HepG2 (cell line): ENCODE results near the gene ZNF771. TPM values are rescaled to one million over a fixed set of nuclear protein-coding genes. Genes with fewer than 3 reads are reported as not detected.

Experiments used
- ATAC-seq: fragments of 200-7000 bp; cut with Tn5 transposase; 3 replicates; pipeline ENCODE4 v1.9.1; 2020; ENCODE audit warnings: mild to moderate bottlenecking, moderate library complexity
- BruUV-seq: library from RNA; stranded (reverse); fragments of 400-500 nt; replicated peaks from 2 replicates; lab custom pipeline; 2021; lab: Mats Ljungman, UMichigan
- CTCF ChIA-PET: fragments of 300-600 bp; formaldehyde crosslinking; extraction: SDS; loops from one replicate; lab custom pipeline; 2021; ENCODE audit warnings: low total read pairs, inconsistent platforms, low intra/inter-chr PET ratio; lab: Yijun Ruan, JAX
- POLR2A ChIA-PET: fragments of 350-600 bp; sonication (Branson Sonifier 250); formaldehyde crosslinking; loops from one replicate; lab custom pipeline; 2020; ENCODE audit warnings: antibody characterized with exemption, inconsistent platforms; lab: Yijun Ruan, JAX
- DNase-seq: peaks from one replicate; pipeline ENCODE4 v3.0.0-alpha.2; 2015; ENCODE audit warnings: low spot score
- FAIRE-seq: peaks from 3 replicates; lab custom pipeline; 2011; peaks lifted over from hg19 to GRCh38; lab: Jason Lieb, UNC
- H2AFZ ChIP-seq: one replicate; pipeline ENCODE4 v1.6.1; 2011; ENCODE audit warnings: low read length, inconsistent platforms
- H3K27ac ChIP-seq: fragments of 300-600 bp; 3 replicates; pipeline ENCODE4 v1.8.0; 2011; ENCODE audit warnings: mixed run types, mild to moderate bottlenecking, mixed read lengths, low read length, inconsistent platforms; ENCODE audit not compliant: insufficient read depth; ENCODE audit errors: extremely low read length
- H3K27me3 ChIP-seq, 2 experiments: fragments of 200-600 bp in 1 of 2; 2 replicates in 1 of 2; 3 replicates in 1 of 2; pipeline versions ENCODE4 v1.6.0 to v1.8.0; 2011; ENCODE audit warnings: low read length in 2 of 2, mild to moderate bottlenecking in 2 of 2, moderate library complexity in 2 of 2, inconsistent platforms in 1 of 2; ENCODE audit not compliant: insufficient read depth in 2 of 2, control insufficient read depth in 1 of 2
- H3K36me3 ChIP-seq, 2 experiments: fragments of 200-600 bp in 1 of 2; replicated peaks in 1 of 2; 2 replicates in 1 of 2; 3 replicates in 1 of 2; pipeline versions ENCODE4 v1.5.1 to v1.8.0; 2011; ENCODE audit warnings: low read length in 2 of 2, inconsistent platforms in 1 of 2; ENCODE audit not compliant: insufficient read depth in 2 of 2, control insufficient read depth in 1 of 2
- H3K4me1 ChIP-seq: 2 replicates; pipeline ENCODE4 v1.5.1; 2012; ENCODE audit warnings: low read length, inconsistent platforms; ENCODE audit not compliant: insufficient read depth
- H3K4me2 ChIP-seq: 2 replicates; pipeline ENCODE4 v1.6.0; 2011; ENCODE audit warnings: low read depth, low read length, inconsistent platforms
- H3K4me3 ChIP-seq, 3 experiments: fragments of 200-600 bp in 1 of 3; sonication (generic), shearing (Covaris generic) in 1 of 3; replicated peaks in 1 of 3; 2 replicates each; pipeline ENCODE4 v1.5.1; 2011 to 2016; ENCODE audit warnings: low read length in 3 of 3, inconsistent platforms in 2 of 3, low read depth in 2 of 3, mild to moderate bottlenecking in 2 of 3, control low read depth in 1 of 3, mixed read lengths in 1 of 3; ENCODE audit not compliant: insufficient read depth in 1 of 3
- H3K79me2 ChIP-seq: one replicate; pipeline ENCODE4 v1.6.1; 2011; ENCODE audit warnings: low read length, inconsistent platforms; ENCODE audit not compliant: insufficient read depth
- H3K9ac ChIP-seq: 2 replicates; pipeline ENCODE4 v1.6.0; 2011; ENCODE audit warnings: mild to moderate bottlenecking, low read depth, low read length, inconsistent platforms; ENCODE audit not compliant: insufficient read depth
- H3K9me3 ChIP-seq: 2 replicates; pipeline ENCODE4 v1.5.1; 2012; ENCODE audit warnings: mild to moderate bottlenecking, low read length
- H4K20me1 ChIP-seq: 2 replicates; pipeline ENCODE4 v1.6.0; 2011; ENCODE audit warnings: inconsistent platforms, mild to moderate bottlenecking, low read length, moderate library complexity; ENCODE audit not compliant: insufficient read depth
- ATF5 ChIP-seq: sonication (generic); formaldehyde crosslinking; IDR thresholded peaks from 2 replicates; pipeline ENCODE4 v1.4.0; 2020; ENCODE audit warnings: mild to moderate bottlenecking, low read depth, missing genetic modification reagents
- NRL ChIP-seq: sonication (generic); formaldehyde crosslinking; IDR thresholded peaks from 2 replicates; pipeline ENCODE4 v1.5.0; 2020; ENCODE audit warnings: missing genetic modification reagents, mild to moderate bottlenecking, moderate library complexity, borderline replicate concordance
- ZEB1 ChIP-seq: IDR thresholded peaks from 2 replicates; pipeline ENCODE4 v1.6.1; 2012; ENCODE audit warnings: mild to moderate bottlenecking, low read depth, inconsistent platforms; ENCODE audit not compliant: insufficient replicate concordance
- ZNF740 ChIP-seq: sonication (generic); formaldehyde crosslinking; IDR thresholded peaks from 2 replicates; pipeline ENCODE4 v1.4.0; 2020; ENCODE audit warnings: missing genetic modification reagents
- ZNF772 ChIP-seq: sonication (generic); formaldehyde crosslinking; IDR thresholded peaks from 2 replicates; pipeline ENCODE4 v1.5.0; 2020; ENCODE audit warnings: mild to moderate bottlenecking, missing genetic modification reagents
- ZSCAN12 ChIP-seq: sonication (generic); formaldehyde crosslinking; IDR thresholded peaks from 2 replicates; pipeline ENCODE4 v1.9.0; 2021; ENCODE audit warnings: mild to moderate bottlenecking, missing genetic modification reagents
- WGBS: methylation state at CpG from one replicate; pipeline ENCODE4 v1.1.6; 2017; ENCODE audit warnings: low lambda C conversion rate; 5-methylcytosine and 5-hydroxymethylcytosine counted together
- in situ Hi-C: cut with HindIII; loops from 2 replicates; pipeline ENCODE4 v1.10.0; 2017; ENCODE audit warnings: low pct_unique_long_range_greater_than_20kb; ENCODE audit not compliant: extremely low pct_ligation_motif_present
- intact Hi-C: fragments of 100-400 bp; cut with micrococcal nuclease; formaldehyde crosslinking; loops from one replicate; pipeline ENCODE4 v1.10.0; 2022; ENCODE audit not compliant: unreplicated experiment
- polyA plus RNA-seq, 8 experiments: library from polyadenylated mRNA; depleted of rRNA in 3 of 8; stranded (reverse) in 7 of 8; unstranded in 1 of 8; fragments of >200 nt; fragmentation: Illumina TruSeq in 4 of 8; extraction: Trizol in 4 of 8; gene quantifications; 2 replicates each; pipeline versions ENCODE4 v1.2.1 to v1.2.3, GENCODE V29; 2011 to 2016; ENCODE audit warnings: low read depth in 4 of 8, missing spikeins in 1 of 8, mixed read lengths in 1 of 8; ENCODE audit not compliant: insufficient read depth in 1 of 8
- total RNA-seq, 5 experiments: library from RNA; depleted of rRNA; stranded (reverse); fragments of >200 nt; fragmentation: Illumina TruSeq; extraction: Trizol; gene quantifications; 2 replicates each; pipeline ENCODE4 v1.2.3, GENCODE V29; 2016; ENCODE audit warnings: low read depth in 1 of 5
- TF ChIP-seq, protein P1 (sequence below): IDR thresholded peaks from 2 replicates; pipeline ENCODE4 v1.6.1; 2016; ENCODE audit warnings: missing compliant biosample characterization, missing genetic modification reagents, borderline replicate concordance
- TF ChIP-seq, protein P2 (sequence below): sonication (generic); formaldehyde crosslinking; IDR thresholded peaks from 2 replicates; pipeline ENCODE4 v1.5.0; 2020; ENCODE audit warnings: missing genetic modification reagents

ZNF771 gene
- total and polyA plus RNA-seq, 2 of the 13 experiments (the other 11 are each of a cell fraction or from before 2014, with no cell fraction given) = 5.0 to 11.8 TPM

DNA sequence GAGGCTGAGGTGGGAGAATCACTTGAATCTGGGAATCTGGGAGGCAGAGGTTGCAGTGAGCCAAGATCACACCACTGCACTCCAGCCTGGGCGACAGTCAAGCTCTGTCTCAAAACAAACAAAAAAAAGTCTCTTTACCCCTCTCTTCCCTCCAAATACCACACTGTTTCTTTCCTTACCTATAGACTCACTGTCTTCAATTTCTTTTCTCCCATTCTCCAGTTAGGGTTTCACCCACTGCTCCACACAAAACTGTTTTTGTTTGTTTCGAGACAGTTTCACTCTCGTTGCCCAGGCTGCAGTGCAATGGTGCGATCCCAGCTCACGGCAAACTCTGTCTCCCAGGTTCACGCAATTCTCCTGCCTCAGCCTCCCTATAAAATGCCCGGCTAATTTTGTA lies 46.2 kb upstream of the ZNF771 start:
- H2AFZ ChIP-seq = no peak overlapping the region
- H3K36me3 ChIP-seq = peaks cover 21 to 60% of the 10 kb centered on the region in 2 experiments; a peak in 4 of 5 replicates
- in situ Hi-C loops (no loop called here), intact Hi-C loops (no loop called here)
- WGBS = 88% methylated on average over 7 of the region's 7 CpGs
- H4K20me1 ChIP-seq = no peaks in the 10 kb centered on the region
- H3K27ac ChIP-seq = no peak overlapping the region
- FAIRE-seq (no peak), ATAC-seq (no peak), DNase-seq (no peak)
- no peak overlapping the region for H3K4me2 ChIP-seq
- H3K79me2 ChIP-seq = peaks cover 17% of the 10 kb centered on the region
- peaks cover 20% of the 10 kb centered on the region for H3K4me1 ChIP-seq
- H3K27me3 ChIP-seq = no peaks in the 10 kb centered on the region
- ChIA-PET POLR2A (no interaction called here), CTCF (no interaction called here)
- H3K9me3 ChIP-seq = no peaks in the 10 kb centered on the region
- no TSS peak for BruUV-seq
- H3K9ac ChIP-seq = no peak overlapping the region
- TF ChIP-seq ZSCAN12 (no peak), ZNF740 (CRISPR knock-in tag) (no peak), NRL (no peak), ZNF772 (CRISPR knock-in tag) (no peak), ATF5 (no peak), ZEB1 (no peak)
- TF ChIP-seq, protein P1, sequence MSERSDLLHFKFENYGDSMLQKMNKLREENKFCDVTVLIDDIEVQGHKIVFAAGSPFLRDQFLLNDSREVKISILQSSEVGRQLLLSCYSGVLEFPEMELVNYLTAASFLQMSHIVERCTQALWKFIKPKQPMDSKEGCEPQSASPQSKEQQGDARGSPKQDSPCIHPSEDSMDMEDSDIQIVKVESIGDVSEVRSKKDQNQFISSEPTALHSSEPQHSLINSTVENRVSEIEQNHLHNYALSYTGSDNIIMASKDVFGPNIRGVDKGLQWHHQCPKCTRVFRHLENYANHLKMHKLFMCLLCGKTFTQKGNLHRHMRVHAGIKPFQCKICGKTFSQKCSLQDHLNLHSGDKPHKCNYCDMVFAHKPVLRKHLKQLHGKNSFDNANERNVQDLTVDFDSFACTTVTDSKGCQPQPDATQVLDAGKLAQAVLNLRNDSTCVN = no peak
- TF ChIP-seq, protein P2, sequence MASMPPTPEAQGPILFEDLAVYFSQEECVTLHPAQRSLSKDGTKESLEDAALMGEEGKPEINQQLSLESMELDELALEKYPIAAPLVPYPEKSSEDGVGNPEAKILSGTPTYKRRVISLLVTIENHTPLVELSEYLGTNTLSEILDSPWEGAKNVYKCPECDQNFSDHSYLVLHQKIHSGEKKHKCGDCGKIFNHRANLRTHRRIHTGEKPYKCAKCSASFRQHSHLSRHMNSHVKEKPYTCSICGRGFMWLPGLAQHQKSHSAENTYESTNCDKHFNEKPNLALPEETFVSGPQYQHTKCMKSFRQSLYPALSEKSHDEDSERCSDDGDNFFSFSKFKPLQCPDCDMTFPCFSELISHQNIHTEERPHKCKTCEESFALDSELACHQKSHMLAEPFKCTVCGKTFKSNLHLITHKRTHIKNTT (CRISPR knock-in tag) = no peak
- no peak overlapping the region for H3K4me3 ChIP-seq
